Endothelial cell of umbilical vein (primary cell): ENCODE measurements around the gene AQP3. TPM values are rescaled to one million over a fixed set of nuclear protein-coding genes. Genes with fewer than 3 reads are reported as not detected.

Source experiments
- BruUV-seq: library from RNA; stranded (reverse); fragments of 400-500 nt; replicated peaks from 2 replicates; lab custom pipeline; 2021; lab: Mats Ljungman, UMichigan
- CTCF ChIA-PET: fragments of 300-600, 350-600 bp; sonication (Branson Sonifier 250); formaldehyde crosslinking; loops from one replicate; lab custom pipeline; 2021; ENCODE audit warnings: antibody characterized with exemption, inconsistent platforms; lab: Charles Lee
- POLR2A ChIA-PET: fragments of 300-600, 350-600 bp; sonication (Branson Sonifier 250); formaldehyde crosslinking; loops from one replicate; lab custom pipeline; 2021; ENCODE audit warnings: antibody characterized with exemption, inconsistent platforms; lab: Charles Lee
- DNase-seq: peaks from one replicate; pipeline ENCODE4 v3.0.0-alpha.2; 2011; ENCODE audit warnings: low read depth, low spot score
- FAIRE-seq: peaks from 2 replicates; lab custom pipeline; 2011; peaks lifted over from hg19 to GRCh38; lab: Jason Lieb, UNC
- H2AFZ ChIP-seq: 2 replicates; pipeline ENCODE4 v1.6.0; 2012; ENCODE audit warnings: low read depth, low read length, control low read depth, inconsistent platforms
- H3K27ac ChIP-seq: 2 replicates; pipeline ENCODE4 v1.5.1; 2011; ENCODE audit warnings: low read depth, mild to moderate bottlenecking, control low read depth, low read length, moderate library complexity; ENCODE audit not compliant: insufficient read depth
- H3K27me3 ChIP-seq, 2 experiments: 2 replicates each; pipeline versions ENCODE4 v1.6.0 to v1.6.1; 2011; ENCODE audit warnings: low read length in 2 of 2, mixed read lengths in 1 of 2; ENCODE audit not compliant: control insufficient read depth in 2 of 2, insufficient read depth in 2 of 2
- H3K36me3 ChIP-seq, 2 experiments: 2 replicates in 1 of 2; 3 replicates in 1 of 2; pipeline ENCODE4 v1.5.1; 2011; ENCODE audit warnings: low read length in 2 of 2, mild to moderate bottlenecking in 1 of 2, moderate library complexity in 1 of 2; ENCODE audit not compliant: control insufficient read depth in 2 of 2, insufficient read depth in 2 of 2; ENCODE audit errors: extremely low read depth in 1 of 2
- H3K4me1 ChIP-seq: 3 replicates; pipeline ENCODE4 v1.5.1; 2011; ENCODE audit warnings: mild to moderate bottlenecking, low read length; ENCODE audit not compliant: control insufficient read depth, insufficient read depth; ENCODE audit errors: extremely low read depth
- H3K4me2 ChIP-seq: 2 replicates; pipeline ENCODE4 v1.6.1; 2011; ENCODE audit warnings: low read length, control low read depth, mixed read lengths; ENCODE audit not compliant: insufficient read depth
- H3K4me3 ChIP-seq, 3 experiments: fragments of 200-600 bp in 1 of 3; sonication (generic), shearing (Covaris generic) in 1 of 3; replicated peaks in 1 of 3; 2 replicates each; pipeline ENCODE4 v1.5.1; 2011 to 2016; ENCODE audit warnings: control low read depth in 3 of 3, low read length in 3 of 3, mild to moderate bottlenecking in 2 of 3, inconsistent platforms in 1 of 3, low read depth in 1 of 3, moderate library complexity in 1 of 3; ENCODE audit not compliant: insufficient read depth in 1 of 3
- H3K79me2 ChIP-seq: 2 replicates; pipeline ENCODE4 v1.6.0; 2012; ENCODE audit warnings: low read length, inconsistent platforms; ENCODE audit not compliant: control insufficient read depth, insufficient read depth
- H3K9ac ChIP-seq: replicated peaks from 2 replicates; pipeline ENCODE3; 2011; ENCODE audit warnings: low read length, control low read depth; ENCODE audit not compliant: insufficient read depth; ENCODE audit errors: extremely low read depth
- H3K9me1 ChIP-seq: replicated peaks from 3 replicates; pipeline ENCODE4 v1.6.0; 2011; ENCODE audit warnings: mild to moderate bottlenecking, low read length; ENCODE audit not compliant: control insufficient read depth, insufficient read depth; ENCODE audit errors: extremely low read depth
- H3K9me3 ChIP-seq: replicated peaks from 2 replicates; pipeline ENCODE4 v1.5.1; 2012; ENCODE audit warnings: low read length, inconsistent platforms; ENCODE audit not compliant: control insufficient read depth, insufficient read depth
- H4K20me1 ChIP-seq: replicated peaks from 2 replicates; pipeline ENCODE3; 2011; ENCODE audit warnings: mild to moderate bottlenecking, low read length; ENCODE audit not compliant: control insufficient read depth, insufficient read depth; ENCODE audit errors: extremely low read depth
- EZH2 ChIP-seq: IDR thresholded peaks from 2 replicates; pipeline ENCODE4 v1.6.1; 2012; ENCODE audit warnings: borderline replicate concordance, low read depth, mild to moderate bottlenecking, moderate library complexity, low read length, inconsistent platforms; ENCODE audit not compliant: severe bottlenecking
- FOS ChIP-seq: IDR thresholded peaks from 2 replicates; pipeline ENCODE4 v1.6.1; 2011; ENCODE audit warnings: mild to moderate bottlenecking, low read length, moderate library complexity, borderline replicate concordance; ENCODE audit not compliant: insufficient read depth
- GATA2 ChIP-seq: IDR thresholded peaks from 2 replicates; pipeline ENCODE4 v1.7.0; 2011; ENCODE audit warnings: low read depth, mild to moderate bottlenecking, moderate library complexity, mixed read lengths, low read length; ENCODE audit not compliant: insufficient read length, insufficient read depth
- JUN ChIP-seq: IDR thresholded peaks from 2 replicates; pipeline ENCODE4 v1.6.1; 2011; ENCODE audit warnings: borderline replicate concordance, low read depth; ENCODE audit not compliant: insufficient read length, insufficient read depth
- MAX ChIP-seq: IDR thresholded peaks from 2 replicates; pipeline ENCODE4 v1.6.1; 2011; ENCODE audit not compliant: insufficient read depth, insufficient read length
- MYC ChIP-seq: IDR thresholded peaks from one replicate; pipeline ENCODE4 v1.6.1; 2011; ENCODE audit warnings: mild to moderate bottlenecking, low read depth, low read length
- POLR2A ChIP-seq: IDR thresholded peaks from 2 replicates; pipeline ENCODE4 v1.6.1; 2012; ENCODE audit warnings: low read depth, mild to moderate bottlenecking, control low read depth, low read length
- POLR2AphosphoS5 ChIP-seq: IDR thresholded peaks from 2 replicates; pipeline ENCODE4 v1.6.1; 2012; ENCODE audit warnings: low read depth, mild to moderate bottlenecking, control low read depth, low read length, moderate library complexity; ENCODE audit not compliant: insufficient read depth
- dilution Hi-C: fragments of 300-500 bp; cut with MboI; formaldehyde crosslinking; loops from one replicate; pipeline ENCODE4 v1.15.0; 2019; ENCODE audit warnings: low sequenced_read_pairs; ENCODE audit not compliant: extremely low pct_ligation_motif_present
- intact Hi-C: fragments of 100-400 bp; cut with micrococcal nuclease; formaldehyde crosslinking; loops from one replicate; pipeline ENCODE4 v1.10.0; 2022
- polyA plus RNA-seq, 4 experiments: library from polyadenylated mRNA; depleted of rRNA in 3 of 4; stranded (reverse) in 3 of 4; unstranded in 1 of 4; fragments of >200 nt; gene quantifications; 2 replicates each; pipeline versions ENCODE4 v1.2.1 to v1.2.3, GENCODE V29; 2011 to 2012; ENCODE audit warnings: missing spikeins in 1 of 4
- total RNA-seq: library from RNA; stranded (reverse); gene quantifications from 2 replicates; pipeline ENCODE4 v1.2.3, GENCODE V29; 2021
- TF ChIP-seq, protein P1 (sequence below), 2 donors: IDR thresholded peaks; 1 replicate in 1 of 2; 2 replicates in 1 of 2; pipeline ENCODE4 v1.5.1; 2011; ENCODE audit warnings: low read length in 2 of 2, mild to moderate bottlenecking in 2 of 2, moderate library complexity in 2 of 2, control low read depth in 1 of 2, inconsistent platforms in 1 of 2, low read depth in 1 of 2; ENCODE audit not compliant: insufficient read depth in 1 of 2; ENCODE audit errors: extremely low read depth in 1 of 2

AQP3 gene
- total and polyA plus RNA-seq, 2 donors (not counting 3 experiments of a cell fraction or from before 2014, with no cell fraction given): 0.93 to 1.8 TPM

DNA sequence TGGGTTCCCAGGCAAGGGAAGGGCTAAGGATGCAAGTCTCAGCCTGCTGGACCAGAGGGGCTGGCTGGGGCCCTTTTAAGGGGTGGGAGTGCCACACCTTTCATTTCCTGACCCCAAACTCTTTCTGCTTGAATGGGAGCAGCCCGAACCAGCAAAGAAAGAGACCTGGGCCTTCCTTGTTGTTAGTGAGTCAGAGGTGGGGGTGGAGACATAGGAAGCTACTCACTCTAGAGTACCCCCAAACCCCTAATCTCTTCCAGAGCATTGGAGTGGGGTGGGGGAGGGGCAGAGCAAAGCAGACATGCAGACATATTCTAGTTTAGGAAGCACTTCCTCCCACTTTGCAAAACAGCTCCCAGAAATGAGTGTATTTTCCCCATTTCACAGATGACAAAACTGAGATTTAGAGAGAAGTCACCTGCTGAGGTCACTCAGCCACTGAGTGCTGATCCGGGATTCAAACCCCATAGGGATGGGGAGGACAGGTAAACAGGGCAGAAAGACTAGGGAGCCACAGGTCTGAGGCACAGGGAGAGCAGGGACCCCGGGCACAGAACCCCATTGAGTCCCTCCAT is 6.0 kb upstream of the AQP3 start:
- Histone ChIP-seq H3K4me3 (no peak overlapping the region), H3K9ac (peak overlapping the region; percentile 29), H3K27me3 (no peaks in the 10 kb centered on the region), H2AFZ (peak overlapping the region; percentile 66), H3K79me2 (no peaks in the 10 kb centered on the region), H3K27ac (peak overlapping the region; percentile 39), H4K20me1 (no peaks in the 10 kb centered on the region), H3K4me2 (peak overlapping the region; percentile 37), H3K9me1 (no peaks in the 10 kb centered on the region), H3K4me1 (peaks cover 16% of the 10 kb centered on the region), H3K36me3 (no peaks in the 10 kb centered on the region), H3K9me3 (no peaks in the 10 kb centered on the region)
- dilution Hi-C loops (no loop called here), intact Hi-C loops (loop anchor here (1.0 to 5.0 kb wide), 2 partner anchors 46 to 62 kb away; no protein-coding TSS in a partner anchor)
- POLR2A ChIA-PET: interaction anchor here (1.0 to 1.6 kb wide), 2 partner anchors 53 to 62 kb away, joined by 3 read pairs; no protein-coding TSS in a partner anchor
- no peak for DNase-seq
- TF ChIP-seq GATA2 (no peak), MAX (no peak), FOS (no peak), MYC (no peak), POLR2AphosphoS5 (no peak), JUN (no peak), POLR2A (no peak), EZH2 (no peak)
- TF ChIP-seq, protein P1, sequence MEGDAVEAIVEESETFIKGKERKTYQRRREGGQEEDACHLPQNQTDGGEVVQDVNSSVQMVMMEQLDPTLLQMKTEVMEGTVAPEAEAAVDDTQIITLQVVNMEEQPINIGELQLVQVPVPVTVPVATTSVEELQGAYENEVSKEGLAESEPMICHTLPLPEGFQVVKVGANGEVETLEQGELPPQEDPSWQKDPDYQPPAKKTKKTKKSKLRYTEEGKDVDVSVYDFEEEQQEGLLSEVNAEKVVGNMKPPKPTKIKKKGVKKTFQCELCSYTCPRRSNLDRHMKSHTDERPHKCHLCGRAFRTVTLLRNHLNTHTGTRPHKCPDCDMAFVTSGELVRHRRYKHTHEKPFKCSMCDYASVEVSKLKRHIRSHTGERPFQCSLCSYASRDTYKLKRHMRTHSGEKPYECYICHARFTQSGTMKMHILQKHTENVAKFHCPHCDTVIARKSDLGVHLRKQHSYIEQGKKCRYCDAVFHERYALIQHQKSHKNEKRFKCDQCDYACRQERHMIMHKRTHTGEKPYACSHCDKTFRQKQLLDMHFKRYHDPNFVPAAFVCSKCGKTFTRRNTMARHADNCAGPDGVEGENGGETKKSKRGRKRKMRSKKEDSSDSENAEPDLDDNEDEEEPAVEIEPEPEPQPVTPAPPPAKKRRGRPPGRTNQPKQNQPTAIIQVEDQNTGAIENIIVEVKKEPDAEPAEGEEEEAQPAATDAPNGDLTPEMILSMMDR (IDR thresholded peaks at IDR 0.05; ENCODE audit: extremely low read depth in 1 of 2, insufficient read depth in 1 of 2, low read depth in 1 of 2, low read length in 2 of 2): no peak
- CTCF ChIA-PET: interaction anchor here (0.5 to 5.5 kb wide), 44 partner anchors 9 to 227 kb away, joined by 3 to 121 read pairs (median 8); partner anchors contain the start of genes ANKRD18B, NFX1 and NOL6
- FAIRE-seq: no peak
- BruUV-seq: no TSS peak
